HL-60 (cell line): ENCODE measurements around the gene PLEKHB2.

Experiments used
- DNase-seq, 2 experiments: peaks; one replicate each; pipeline ENCODE4 v3.0.0-alpha.2; 2010 to 2020; ENCODE audit warnings: low read depth in 1 of 2, low spot score in 1 of 2
- H3K27ac ChIP-seq: fragments of 250-450 bp; sonication (Bioruptor Pico); replicated peaks from 2 replicates; pipeline ENCODE4 v1.5.1; 2020; ENCODE audit warnings: mild to moderate bottlenecking, moderate library complexity
- H3K27me3 ChIP-seq: fragments of 250-450 bp; sonication (Bioruptor Pico); 2 replicates; pipeline ENCODE4 v1.5.1; 2021; ENCODE audit warnings: mild to moderate bottlenecking, moderate library complexity; ENCODE audit not compliant: insufficient read depth, poor library complexity, severe bottlenecking
- H3K4me3 ChIP-seq: replicated peaks from 2 replicates; pipeline ENCODE4 v1.5.1; 2011; ENCODE audit warnings: mild to moderate bottlenecking, control low read depth, low read length; ENCODE audit not compliant: insufficient read depth
- CTCF ChIP-seq: IDR thresholded peaks from one replicate; pipeline ENCODE4 v1.5.1; 2011; ENCODE audit warnings: low read length, control low read depth, inconsistent platforms; ENCODE audit not compliant: insufficient read depth
- GABPA ChIP-seq: IDR thresholded peaks from 2 replicates; pipeline ENCODE4 v1.6.1; 2012; ENCODE audit warnings: low read depth
- POLR2AphosphoS5 ChIP-seq: IDR thresholded peaks from 2 replicates; pipeline ENCODE4 v1.6.1; 2012; ENCODE audit warnings: low read depth
- REST ChIP-seq: IDR thresholded peaks from 2 replicates; pipeline ENCODE4 v1.6.1; 2012; ENCODE audit warnings: low read depth; ENCODE audit not compliant: insufficient replicate concordance
- SPI1 ChIP-seq: IDR thresholded peaks from 2 replicates; pipeline ENCODE4 v1.6.1; 2012; ENCODE audit warnings: low read depth, mild to moderate bottlenecking, borderline replicate concordance

The PLEKHB2 gene

DNA sequence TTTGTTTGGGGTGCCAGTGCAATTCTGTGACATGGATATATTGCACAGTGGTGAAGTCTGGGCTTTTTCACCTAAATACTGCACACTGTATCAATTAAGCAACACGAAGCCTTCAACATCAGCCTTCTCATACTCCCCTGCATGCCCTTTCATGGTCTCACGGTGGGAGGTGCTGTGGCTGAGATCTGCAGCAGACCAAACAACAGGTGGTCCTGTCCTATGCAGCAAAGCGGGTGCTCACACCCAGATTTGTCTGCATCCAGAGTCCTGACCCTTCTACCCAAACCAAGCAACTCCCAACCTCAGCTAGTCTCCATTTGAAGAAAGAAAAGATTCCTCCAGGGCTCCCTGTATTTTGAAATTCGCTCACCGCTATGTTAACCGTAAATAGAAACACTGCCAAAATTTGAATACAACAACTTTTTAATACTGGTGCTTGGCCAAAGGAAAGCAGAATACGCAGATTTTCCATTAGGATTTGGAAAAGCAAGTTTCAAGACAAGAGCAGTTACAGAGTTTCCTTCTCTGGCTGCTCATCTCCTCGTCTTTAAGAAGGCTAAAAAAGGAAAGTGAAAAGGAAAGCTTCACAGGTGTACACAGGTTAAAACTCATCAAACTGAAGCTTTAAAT, 46.8 kb upstream of the PLEKHB2 start:
- no peaks in the 10 kb centered on the region for H3K27me3 ChIP-seq
- no peak overlapping the region for H3K27ac ChIP-seq
- no peak for DNase-seq
- H3K4me3 ChIP-seq, result no peak overlapping the region
- no peak for TF ChIP-seq CTCF
- no peak for TF ChIP-seq REST
- TF ChIP-seq GABPA, result no peak
- TF ChIP-seq SPI1, result no peak
- TF ChIP-seq POLR2AphosphoS5, result no peak

GRCh38 chr2:131058920-131059319, 46.2 kb upstream of the PLEKHB2 start:
- Histone ChIP-seq H3K27ac (no peak overlapping the region), H3K4me3 (no peak overlapping the region), H3K27me3 (no peaks in the 10 kb centered on the region)
- no peak for DNase-seq
- TF ChIP-seq REST (no peak), SPI1 (no peak), GABPA (no peak), CTCF (no peak), POLR2AphosphoS5 (no peak)

DNA sequence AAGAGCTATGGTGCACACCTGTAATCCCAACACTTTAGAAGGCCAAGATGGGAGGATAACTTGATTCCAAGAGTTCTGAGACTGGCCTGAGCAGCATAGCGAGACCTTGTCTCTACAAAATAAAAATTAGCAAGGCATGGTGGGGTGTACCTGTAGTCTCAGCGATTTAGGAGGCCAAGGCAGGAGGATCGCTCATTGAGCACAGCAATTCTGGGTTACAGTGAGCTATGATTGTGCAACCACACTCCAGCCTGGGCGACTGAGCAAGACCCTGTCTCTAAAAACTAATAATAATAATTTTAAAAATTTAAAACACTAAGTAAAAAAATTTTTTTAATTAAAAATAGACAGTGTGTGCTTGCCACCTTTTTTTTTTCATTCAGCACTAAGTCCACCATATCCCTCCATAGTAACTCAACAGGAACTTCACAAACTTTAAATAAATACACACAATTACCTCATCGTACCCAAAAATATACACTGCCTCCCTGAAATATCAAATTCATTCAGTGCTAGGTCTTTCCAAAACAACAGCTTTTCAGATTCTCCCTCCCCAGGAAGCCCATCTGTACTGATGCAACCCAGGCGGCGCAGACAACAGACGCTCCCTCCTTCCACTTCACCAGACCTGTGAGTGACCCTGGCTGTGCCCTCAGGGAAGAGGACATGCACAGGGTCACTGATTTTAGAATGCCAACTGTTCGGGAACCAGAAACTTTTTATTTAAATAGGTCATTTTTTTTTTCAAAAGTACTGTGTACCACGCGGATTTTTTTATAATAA, 41.4 kb upstream of the PLEKHB2 start:
- TF ChIP-seq POLR2AphosphoS5 (no peak), CTCF (no peak)
- Histone ChIP-seq H3K27me3 (no peaks in the 10 kb centered on the region), H3K4me3 (no peak overlapping the region), H3K27ac (no peak overlapping the region)
- DNase-seq, result no peak
